ENCODE measurements around the gene PIGQ.

- TF ChIP-seq CTCF (conservative IDR thresholded peaks at IDR 0.05) (no peak), EZH2 (IDR thresholded peaks at IDR 0.05; ENCODE audit: low read depth) (no peak)
Observed at GRCh38 chr16:580141-580945, 10.6 kb downstream of the PIGQ start.

Data from PC-9 (cell line).